Right renal pelvis (tissue), 4 donors: Measurements from ENCODE around the gene DGKQ. TPM values are rescaled to one million over a fixed set of nuclear protein-coding genes. Genes with fewer than 3 reads are reported as not detected.
A peak's percentile ranks its signal among the peaks of the same experiment; 100 is the strongest.
"Not testable (repeated sequence)": the region's sequence is repeated elsewhere in the genome, so short reads cannot be mapped to it uniquely, and the experiment has no call there.

ENCODE experiments used
- DNase-seq, 4 donors: peaks; one replicate each; pipeline ENCODE4 v3.0.0-alpha.2; 2013; ENCODE audit warnings: low read depth in 4 of 4, low spot score in 3 of 4, missing footprints in 1 of 4
- polyA plus RNA-seq, 4 donors: library from polyadenylated mRNA; unstranded; fragments of 120-200 nt; gene quantifications; one replicate each; pipeline ENCODE4 v1.2.1, GENCODE V29; 2013; ENCODE audit not compliant: insufficient read length in 4 of 4

Gene DGKQ
- polyA plus RNA-seq, 4 donors, result 6.4 to 10.4 (median 6.8) TPM

DNA sequence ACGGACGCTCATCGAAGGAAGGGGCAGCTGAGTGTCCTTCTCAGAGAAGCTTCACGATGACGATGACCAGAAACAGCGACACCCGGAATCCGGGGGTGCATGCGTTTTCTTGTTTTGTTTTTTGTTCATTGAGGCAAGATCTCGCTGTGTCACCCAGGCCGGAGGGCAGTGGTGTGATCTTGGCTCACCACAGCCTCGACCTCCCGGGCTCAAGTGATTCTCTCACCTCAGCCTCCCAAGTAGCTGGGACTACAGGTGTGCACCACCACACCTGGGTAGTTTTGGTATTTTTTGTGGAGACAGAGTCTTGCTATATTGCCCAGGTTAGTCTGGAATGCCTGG lies 19.8 kb downstream of the DGKQ start:
- DNase-seq, result no peak

DNA sequence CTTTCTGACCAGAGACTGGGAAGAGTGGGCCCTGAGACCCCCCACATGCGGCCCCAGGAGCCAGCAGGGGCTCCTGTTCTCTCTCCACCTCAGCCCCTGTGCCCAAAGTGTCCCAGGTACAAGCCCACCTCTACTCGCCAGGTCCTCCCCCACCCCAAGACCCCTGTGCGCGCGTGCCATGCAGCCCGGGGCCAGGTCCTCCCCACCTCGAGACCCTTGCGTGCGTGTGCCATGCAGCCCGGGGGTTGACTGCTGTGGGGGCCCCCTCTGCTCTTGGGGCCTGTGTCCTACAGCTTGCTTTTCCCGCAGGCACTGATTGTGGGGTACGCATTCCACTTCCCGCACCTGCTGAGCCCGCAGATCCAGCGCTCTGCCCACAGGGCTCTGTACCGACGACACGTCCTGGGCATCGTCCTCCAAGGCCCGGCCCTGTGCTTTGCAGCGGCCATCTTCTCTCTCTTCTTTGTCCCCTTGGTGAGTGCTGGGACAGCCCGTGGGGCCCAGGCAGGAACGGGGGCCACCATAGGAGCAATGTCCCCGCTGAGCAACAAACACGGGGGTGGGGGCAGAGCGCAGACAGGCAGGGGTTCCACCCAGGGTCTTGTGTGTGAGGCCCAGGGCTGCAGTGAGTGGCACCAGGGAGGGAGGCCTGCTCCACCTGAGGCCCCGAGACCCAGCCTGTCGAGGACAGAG lies 20.3 kb downstream of the DGKQ start:
- no peak for DNase-seq

GRCh38 chr4:951594-952468 lies 21.5 kb downstream of the DGKQ start:
- DNase-seq, result no peak

DNA sequence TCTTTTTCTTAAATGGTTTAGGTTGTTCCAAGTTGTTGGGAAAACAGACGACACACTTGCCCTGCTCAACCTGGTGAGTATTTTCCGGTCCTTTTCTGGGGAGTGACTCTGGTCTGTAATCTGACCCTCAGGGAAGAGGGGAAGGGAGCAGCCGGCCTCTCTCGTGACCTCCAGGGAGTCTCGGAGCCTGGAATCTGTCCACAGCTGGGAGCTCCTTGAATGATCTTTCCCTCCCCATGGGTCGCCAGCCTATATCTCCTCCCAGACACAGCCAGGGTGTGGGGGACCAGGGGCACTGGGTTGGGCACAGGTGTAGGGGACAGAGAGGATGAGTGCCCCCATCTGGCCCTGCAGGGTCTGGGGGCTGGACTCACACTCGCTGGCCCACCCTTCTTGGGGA lies 22.2 kb downstream of the DGKQ start:
- no peak for DNase-seq

DNA sequence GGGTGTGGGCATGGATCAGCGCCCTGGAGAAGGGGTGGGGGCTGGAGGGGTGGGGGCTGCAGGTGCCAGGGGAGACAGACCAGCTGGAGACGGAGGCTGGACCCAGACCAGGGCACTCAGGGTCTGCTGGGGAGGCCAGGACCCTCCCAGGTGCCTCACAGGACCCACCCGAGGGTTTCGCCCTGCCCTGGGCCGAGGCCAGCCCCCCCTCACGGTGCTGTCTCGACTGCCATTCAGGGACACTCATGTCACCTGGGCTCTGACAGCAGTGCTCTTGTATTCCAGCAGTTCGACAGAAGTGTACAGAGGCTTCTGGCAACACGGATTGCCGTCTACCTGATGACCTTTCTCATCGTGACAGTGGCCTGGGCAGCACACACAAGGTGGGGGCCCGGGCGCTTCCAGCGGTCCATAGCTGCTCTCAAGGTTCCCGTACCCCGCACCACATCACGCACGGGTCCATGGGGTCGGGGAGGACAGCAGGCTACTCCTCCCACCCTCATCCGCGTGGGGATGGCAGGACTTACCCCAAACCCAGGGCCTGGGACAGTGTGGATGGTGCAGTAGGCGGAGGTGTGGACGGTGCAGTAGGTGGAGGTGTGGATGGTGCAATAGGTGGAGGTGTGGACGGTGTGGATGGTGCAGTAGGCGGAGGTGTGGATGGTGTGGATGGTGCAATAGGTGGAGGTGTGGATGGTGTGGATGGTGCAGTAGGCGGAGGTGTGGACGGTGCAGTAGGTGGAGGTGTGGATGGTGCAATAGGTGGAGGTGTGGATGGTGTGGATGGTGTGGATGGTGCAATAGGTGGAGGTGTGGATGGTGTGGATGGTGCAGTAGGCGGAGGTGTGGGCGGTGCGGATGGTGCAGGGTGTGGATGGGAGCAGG lies 23.0 kb downstream of the DGKQ start:
- no peak for DNase-seq

- DNase-seq, result no peak
Observed at GRCh38 chr4:949656-950055, 23.7 kb downstream of the DGKQ start.

DNA sequence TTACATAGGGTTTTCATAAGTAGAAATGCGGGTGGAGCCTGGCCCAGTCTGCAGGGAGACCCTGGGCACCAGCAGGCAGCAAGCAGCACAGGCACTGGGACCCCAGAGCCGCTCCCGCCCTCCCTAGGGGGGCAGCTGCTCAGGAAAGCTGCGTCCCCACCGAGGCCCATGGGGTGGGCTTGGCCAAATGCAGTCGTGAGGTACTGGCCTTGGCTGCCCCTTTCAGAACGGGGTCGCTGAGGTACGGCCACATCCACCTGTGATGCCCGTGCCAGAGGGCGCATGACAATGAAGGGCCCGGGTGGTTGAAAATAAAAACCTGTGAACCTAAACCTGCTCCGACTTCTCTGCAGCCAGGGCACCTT lies 24.5 kb downstream of the DGKQ start:
- DNase-seq, result no peak

- no peak for DNase-seq
Observed at GRCh38 chr4:948101-948935, 25.1 kb downstream of the DGKQ start.

DNA sequence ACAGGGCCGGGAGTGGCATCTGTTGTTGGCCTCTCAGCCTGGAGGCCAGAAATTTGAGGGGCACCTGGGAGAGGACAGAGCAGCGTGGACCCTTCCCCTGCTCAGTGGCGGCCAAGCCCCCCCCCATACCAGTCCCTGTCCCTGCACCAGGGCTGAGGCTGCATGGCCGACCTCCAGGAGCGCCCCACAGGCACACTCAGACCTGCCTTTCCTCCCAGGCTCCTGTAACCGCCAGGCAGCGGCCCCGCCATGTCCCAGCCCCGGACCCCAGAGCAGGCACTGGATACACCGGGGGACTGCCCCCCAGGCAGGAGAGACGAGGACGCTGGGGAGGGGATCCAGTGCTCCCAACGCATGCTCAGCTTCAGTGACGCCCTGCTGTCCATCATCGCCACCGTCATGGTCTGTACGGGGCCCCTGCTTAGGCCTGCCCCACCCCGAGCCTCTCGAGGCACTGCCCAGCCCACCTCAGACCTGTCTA lies 25.8 kb downstream of the DGKQ start:
- DNase-seq, result no peak

- no peak for DNase-seq
Observed at GRCh38 chr4:946517-947471, 26.6 kb downstream of the DGKQ start.

DNA sequence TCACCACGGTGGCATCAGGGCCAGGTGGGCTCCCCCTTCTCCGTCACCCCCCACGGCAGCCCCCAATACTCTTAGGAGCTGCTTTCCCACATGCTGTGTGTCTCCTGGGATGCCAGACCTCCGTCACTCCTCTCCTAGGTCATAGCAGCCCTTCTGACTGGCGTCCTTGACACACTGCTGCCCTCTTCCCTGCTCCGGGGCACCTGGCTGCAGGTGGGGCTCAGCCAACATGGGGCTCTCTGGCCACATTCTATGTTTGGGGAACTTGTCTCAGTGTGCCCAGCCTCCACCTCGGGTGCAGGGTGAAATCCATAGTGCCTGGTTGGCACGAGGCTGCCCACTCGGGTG lies 27.3 kb downstream of the DGKQ start:
- no peak for DNase-seq

DNA sequence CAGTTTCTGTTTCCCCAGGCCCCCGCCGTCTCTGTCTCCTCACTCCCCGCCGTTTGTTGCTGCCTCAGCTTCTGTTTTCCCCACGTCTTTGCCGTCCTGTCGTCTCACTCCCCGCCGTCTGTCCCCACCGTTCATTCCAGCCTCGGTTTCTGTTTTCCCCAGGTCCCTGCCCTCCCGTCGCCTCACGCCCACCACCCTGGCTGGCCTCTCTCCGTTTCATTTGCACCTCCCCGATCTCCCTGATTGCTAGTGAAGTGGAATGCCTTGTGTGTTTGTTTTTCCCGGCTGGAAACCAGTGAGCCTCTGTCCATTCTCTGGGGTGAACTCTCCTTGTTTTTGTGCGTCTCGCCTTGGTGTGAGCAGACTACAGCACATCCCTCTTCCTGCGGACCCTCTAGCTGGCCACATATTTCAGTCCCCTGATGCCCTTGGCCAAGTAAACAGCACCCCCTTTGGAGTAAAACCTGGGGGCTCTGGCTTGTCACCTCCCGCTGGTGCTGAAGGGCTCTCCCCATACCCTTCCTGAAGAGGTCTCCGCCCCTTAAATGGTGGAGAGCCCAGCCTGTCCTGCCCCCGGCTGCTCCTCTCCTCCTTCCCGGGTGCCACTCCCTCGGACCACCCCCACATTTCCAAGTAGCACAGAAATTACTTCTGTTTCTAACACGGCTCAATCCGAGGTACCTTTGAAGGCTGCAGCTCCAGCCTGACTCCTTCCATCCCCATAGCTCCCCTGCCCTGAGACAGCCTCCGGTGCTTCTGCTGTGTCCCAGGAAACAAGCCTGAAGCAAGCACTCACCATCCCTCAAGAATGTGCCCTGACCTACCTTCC lies 27.9 kb downstream of the DGKQ start:
- no peak for DNase-seq

DNA sequence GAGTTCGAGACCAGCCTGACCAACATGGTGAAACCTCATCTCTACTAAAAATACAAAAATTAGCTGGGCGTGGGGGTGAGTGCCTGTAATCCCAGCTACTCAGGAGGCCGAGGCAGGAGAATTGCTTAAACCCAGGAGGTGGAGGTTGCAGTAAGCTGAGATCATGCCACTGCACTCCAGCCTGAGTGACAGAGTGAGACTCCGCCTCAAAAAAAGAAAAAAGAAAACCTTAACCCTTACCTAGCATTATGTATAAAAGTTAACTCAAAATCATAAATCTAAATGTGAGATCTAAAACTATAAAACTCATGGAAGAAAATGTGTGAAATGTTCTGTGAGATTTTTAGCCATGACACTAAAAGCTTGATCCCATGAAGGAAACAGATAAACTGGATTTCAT lies 33.9 kb downstream of the DGKQ start:
- not testable (repeated sequence) for DNase-seq

DNA sequence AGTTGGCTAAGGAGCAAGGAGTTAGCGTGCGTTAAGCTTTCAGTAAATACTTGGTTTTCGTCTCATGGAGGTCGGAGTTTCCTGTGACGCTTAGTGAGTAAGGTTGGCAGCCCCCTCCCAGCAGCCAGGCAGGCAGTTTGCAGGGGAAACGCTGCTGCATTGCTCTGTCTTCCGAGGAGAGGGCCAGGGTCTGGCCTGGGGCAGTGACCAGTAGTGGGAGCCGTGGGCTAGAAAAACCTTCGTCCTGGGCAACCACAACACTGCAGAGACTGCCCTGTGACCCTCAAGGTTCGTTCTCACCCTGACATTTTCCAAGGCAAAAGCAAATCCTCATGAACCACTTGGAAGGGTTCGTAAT lies 40.7 kb downstream of the DGKQ start:
- DNase-seq, result no peak

DNA sequence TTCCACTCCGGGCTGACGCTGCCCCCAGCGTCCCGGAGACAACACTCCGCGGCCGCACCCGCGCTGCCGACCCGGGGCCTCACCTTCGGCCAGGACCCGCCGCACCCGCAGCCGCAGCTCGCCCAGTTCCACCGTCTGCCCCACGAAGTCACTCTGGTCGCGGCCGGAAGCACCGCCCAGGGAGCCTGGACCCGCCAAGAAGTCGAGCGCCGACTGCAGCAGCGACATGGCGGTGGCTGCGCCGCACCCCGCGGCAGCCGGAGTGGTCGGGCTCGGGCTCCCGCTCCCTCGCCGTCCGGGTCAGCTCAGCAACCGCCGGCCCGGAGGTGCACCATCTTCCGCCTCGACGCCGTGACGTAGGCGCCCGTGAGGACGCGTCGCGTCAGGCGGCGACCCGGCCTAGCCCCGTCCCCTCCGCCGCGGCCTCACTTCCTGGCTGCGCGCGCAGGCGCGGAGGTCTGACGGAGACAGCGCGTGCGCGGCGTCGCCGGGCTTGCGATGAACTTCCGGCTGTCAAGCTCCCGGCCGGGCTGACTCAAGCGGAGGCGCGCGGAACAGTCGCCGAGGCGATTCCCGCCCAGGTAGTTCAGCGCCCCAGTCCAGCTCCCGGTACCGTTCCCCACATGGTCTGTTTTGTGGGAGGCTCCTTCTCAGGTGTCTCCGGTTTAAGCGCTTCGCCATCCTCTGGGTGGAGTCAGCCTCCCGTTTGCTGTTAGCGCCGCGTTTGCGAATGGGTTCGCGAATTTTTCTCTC lies 41.2 kb downstream of the DGKQ start, which contains the start of the genes GAK and TMEM175:
Gene GAK, minus strand, starts transcription at position 357 of the 753 bp plus-strand sequence. Its CDS starts 129 bp downstream, at position 228.
Gene TMEM175, plus strand, starts transcription at position 501 of the 753 bp plus-strand sequence. CDS start 15,280 bp downstream, outside the sequence.
- DNase-seq, result peak; percentile 86 to 97 (median 92)

DNA sequence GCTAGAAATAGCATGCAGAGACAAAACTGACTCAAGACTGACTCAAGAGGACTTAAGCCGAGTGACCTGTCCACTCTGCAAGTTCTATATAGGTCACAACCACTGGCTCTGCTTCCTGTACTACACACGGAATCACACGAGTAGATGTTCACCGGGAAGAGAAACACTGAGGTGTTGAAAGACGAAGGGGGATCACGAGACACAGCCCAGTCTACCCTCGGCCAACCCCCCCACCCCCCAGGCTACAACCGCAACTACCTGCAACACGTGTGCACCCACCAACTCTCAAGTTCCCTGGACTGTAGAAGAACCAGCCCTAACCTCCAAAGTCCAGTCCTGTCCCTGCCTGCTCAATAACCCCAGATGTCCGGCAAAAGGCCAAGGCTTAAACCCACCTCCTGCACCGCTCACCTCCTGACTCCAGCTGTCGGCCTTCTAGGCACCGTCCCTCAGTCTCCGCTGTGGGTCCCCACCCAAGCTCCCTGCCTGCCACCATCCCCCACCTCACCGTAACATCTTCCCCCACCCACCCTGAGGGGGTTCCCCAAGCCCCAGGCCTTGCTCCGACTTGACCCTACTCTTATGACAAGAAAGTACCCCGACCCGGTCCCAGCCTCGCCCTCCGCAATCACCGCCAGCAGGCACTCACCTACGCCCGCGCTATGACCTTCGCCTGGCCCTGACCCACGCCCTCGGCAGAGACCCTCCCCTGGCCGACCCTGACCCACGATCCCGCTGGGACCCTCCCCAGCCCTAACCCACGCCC lies 42.0 kb downstream of the DGKQ start:
- no peak for DNase-seq

- DNase-seq, result no peak
Observed at GRCh38 chr4:930827-931193, 42.6 kb downstream of the DGKQ start.
